WTC11 (cell line): Measurements from ENCODE around the gene NUDCD3. TPM values are rescaled to one million over a fixed set of nuclear protein-coding genes. Genes with fewer than 3 reads are reported as not detected.

Experiments used
- ATAC-seq: fragments of 200-7000 bp; cut with Tn5 transposase; 2 replicates; pipeline ENCODE4 v1.10.0; 2021; ENCODE audit warnings: mild to moderate bottlenecking, moderate library complexity
- CTCF ChIA-PET: fragments of 300-600 bp; sonication (Branson Sonifier 250); formaldehyde crosslinking; loops from one replicate; lab custom pipeline; 2021; ENCODE audit warnings: antibody characterized with exemption; lab: Charles Lee
- POLR2A ChIA-PET: fragments of 350-600 bp; sonication (Branson Sonifier 250); formaldehyde crosslinking; loops from one replicate; lab custom pipeline; 2021; ENCODE audit warnings: antibody characterized with exemption; lab: Charles Lee
- DNase-seq: peaks from one replicate; pipeline ENCODE4 v3.0.0; 2021; ENCODE audit warnings: low spot score
- H3K27ac Mint-ChIP-seq: 2 replicates; pipeline ENCODE4 v1.8.0; 2021; ENCODE audit warnings: mixed read lengths
- H3K27me3 Mint-ChIP-seq: 2 replicates; pipeline ENCODE4 v1.8.0; 2021; ENCODE audit warnings: low read depth, mild to moderate bottlenecking, moderate library complexity, mixed read lengths
- H3K36me3 Mint-ChIP-seq: 2 replicates; pipeline ENCODE4 v1.8.0; 2021; ENCODE audit warnings: mixed read lengths
- H3K4me1 Mint-ChIP-seq: 2 replicates; pipeline ENCODE4 v1.8.0; 2022; ENCODE audit warnings: mixed read lengths
- H3K4me3 Mint-ChIP-seq: 2 replicates; pipeline ENCODE4 v1.8.0; 2021; ENCODE audit warnings: mild to moderate bottlenecking, moderate library complexity, mixed read lengths
- H3K9me3 Mint-ChIP-seq: 2 replicates; pipeline ENCODE4 v1.8.0; 2021; ENCODE audit warnings: mixed read lengths
- AFF4 ChIP-seq: sonication (generic); formaldehyde crosslinking; IDR thresholded peaks from 2 replicates; pipeline ENCODE4 v1.8.1; 2023; ENCODE audit warnings: mild to moderate bottlenecking, missing genetic modification reagents, borderline replicate concordance
- AR ChIP-seq: fragments of 250-450 bp; sonication (Bioruptor Pico); IDR thresholded peaks from 2 replicates; pipeline ENCODE4 v1.9.0; 2021; ENCODE audit warnings: mild to moderate bottlenecking
- ATF3 ChIP-seq: sonication (generic); formaldehyde crosslinking; conservative IDR thresholded peaks from 2 replicates; pipeline ENCODE4 v1.8.1; 2022; ENCODE audit warnings: mild to moderate bottlenecking, missing genetic modification reagents
- ATF6 ChIP-seq: sonication (generic); formaldehyde crosslinking; IDR thresholded peaks from 2 replicates; pipeline ENCODE4 v1.8.1; 2023; ENCODE audit warnings: mild to moderate bottlenecking, missing genetic modification reagents
- ELF4 ChIP-seq: sonication (generic); formaldehyde crosslinking; IDR thresholded peaks from 2 replicates; pipeline ENCODE4 v1.8.1; 2022; ENCODE audit warnings: low read depth, mild to moderate bottlenecking, moderate library complexity, missing genetic modification reagents
- FOXK1 ChIP-seq: sonication (generic); formaldehyde crosslinking; IDR thresholded peaks from 2 replicates; pipeline ENCODE4 v1.8.0; 2022; ENCODE audit warnings: mild to moderate bottlenecking, moderate library complexity, missing genetic modification reagents
- FOXP4 ChIP-seq: sonication (generic); formaldehyde crosslinking; IDR thresholded peaks from 2 replicates; pipeline ENCODE4 v1.8.0; 2022; ENCODE audit warnings: mild to moderate bottlenecking, missing genetic modification reagents
- MXD4 ChIP-seq: fragments of 250-450 bp; sonication (Bioruptor Pico); IDR thresholded peaks from 2 replicates; pipeline ENCODE4 v1.8.0; 2021; ENCODE audit warnings: mild to moderate bottlenecking, moderate library complexity, borderline replicate concordance
- NFATC4 ChIP-seq: fragments of 250-450 bp; sonication (Bioruptor Pico); IDR thresholded peaks from 2 replicates; pipeline ENCODE4 v1.9.0; 2021; ENCODE audit warnings: mild to moderate bottlenecking
- NFE2L1 ChIP-seq: sonication (generic); formaldehyde crosslinking; IDR thresholded peaks from 2 replicates; pipeline ENCODE4 v1.8.1; 2023; ENCODE audit warnings: missing genetic modification reagents
- NFYB ChIP-seq: sonication (generic); formaldehyde crosslinking; conservative IDR thresholded peaks from 2 replicates; pipeline ENCODE4 v1.8.0; 2022; ENCODE audit warnings: low read depth, missing genetic modification reagents
- NR2C2 ChIP-seq: sonication (generic); formaldehyde crosslinking; IDR thresholded peaks from 2 replicates; pipeline ENCODE4 v1.8.0; 2022; ENCODE audit warnings: mild to moderate bottlenecking, missing genetic modification reagents
- OVOL2 ChIP-seq: fragments of 250-450 bp; sonication (Bioruptor Pico); IDR thresholded peaks from 2 replicates; pipeline ENCODE4 v1.9.0; 2021; ENCODE audit warnings: mild to moderate bottlenecking, borderline replicate concordance
- PRRX2 ChIP-seq: fragments of 250-450 bp; sonication (Bioruptor Pico); IDR thresholded peaks from 2 replicates; pipeline ENCODE4 v1.8.0; 2021; ENCODE audit warnings: mild to moderate bottlenecking
- TEAD4 ChIP-seq: sonication (generic); formaldehyde crosslinking; IDR thresholded peaks from 2 replicates; pipeline ENCODE4 v1.8.0; 2022; ENCODE audit warnings: mild to moderate bottlenecking, missing genetic modification reagents
- TP53 ChIP-seq: sonication (generic); formaldehyde crosslinking; IDR thresholded peaks from 2 replicates; pipeline ENCODE4 v1.8.1; 2023; ENCODE audit warnings: mild to moderate bottlenecking, missing genetic modification reagents
- ZNF425 ChIP-seq: fragments of 250-450 bp; sonication (Bioruptor Pico); conservative IDR thresholded peaks from 2 replicates; pipeline ENCODE4 v1.9.0; 2021; ENCODE audit warnings: mild to moderate bottlenecking
- ZNF512 ChIP-seq: sonication (generic); formaldehyde crosslinking; IDR thresholded peaks from 2 replicates; pipeline ENCODE4 v1.8.1; 2022; ENCODE audit warnings: missing genetic modification reagents, borderline replicate concordance
- total RNA-seq: library from RNA; stranded (reverse); gene quantifications from 3 replicates; pipeline ENCODE4 v1.2.3, GENCODE V29; 2021

The NUDCD3 gene
- total RNA-seq, 1 experiment from 2014 or later, result 71.8 TPM

GRCh38 chr7:44531421-44532380 lies 41.2 kb upstream of the NUDCD3 start:
- POLR2A ChIA-PET, result no interaction called here
- TF ChIP-seq OVOL2 (CRISPR knock-in tag) (no peak), ELF4 (CRISPR knock-in tag) (no peak), NFATC4 (CRISPR knock-in tag) (no peak), TEAD4 (CRISPR knock-in tag) (no peak), AFF4 (CRISPR knock-in tag) (no peak), PRRX2 (CRISPR knock-in tag) (no peak), NFYB (CRISPR knock-in tag) (no peak)
- no peak for DNase-seq
- Mint-ChIP-seq H3K9me3 (peaks cover 4% of the 10 kb centered on the region; the same call in 1 of the 2 replicates), H3K36me3 (no peaks in the 10 kb centered on the region), H3K4me1 (no peaks in the 10 kb centered on the region), H3K27me3 (peaks cover 3% of the 10 kb centered on the region), H3K4me3 (no peak overlapping the region), H3K27ac (no peak overlapping the region)
- no peak for ATAC-seq
- CTCF ChIA-PET, result interaction anchor here (0.6 kb wide), 1 partner anchor 289 kb away, joined by 4 read pairs; no protein-coding TSS in a partner anchor

GRCh38 chr7:44530990-44531389 lies 40.5 kb upstream of the NUDCD3 start:
- no peak for ATAC-seq
- Mint-ChIP-seq H3K4me1 (no peaks in the 10 kb centered on the region), H3K9me3 (peaks cover 6% of the 10 kb centered on the region), H3K27ac (no peak overlapping the region), H3K36me3 (0 out of 2 replicates have a peak, but pooled peaks cover 1% of the 10 kb centered on the region), H3K27me3 (peaks cover 3% of the 10 kb centered on the region), H3K4me3 (no peak overlapping the region)
- DNase-seq, result no peak
- CTCF ChIA-PET, result no interaction called here
- POLR2A ChIA-PET, result no interaction called here
- TF ChIP-seq OVOL2 (CRISPR knock-in tag) (no peak), TP53 (CRISPR knock-in tag) (no peak), NFE2L1 (CRISPR knock-in tag) (no peak), ATF6 (CRISPR knock-in tag) (no peak), MXD4 (CRISPR knock-in tag) (no peak), FOXK1 (CRISPR knock-in tag) (no peak), NR2C2 (CRISPR knock-in tag) (no peak), AR (CRISPR knock-in tag) (no peak), ZNF425 (CRISPR knock-in tag) (no peak), ATF3 (CRISPR knock-in tag) (no peak), FOXP4 (CRISPR knock-in tag) (no peak), ZNF512 (CRISPR knock-in tag) (no peak)
